Measurements from ENCODE around the gene SFSWAP.

SFSWAP gene

DNA sequence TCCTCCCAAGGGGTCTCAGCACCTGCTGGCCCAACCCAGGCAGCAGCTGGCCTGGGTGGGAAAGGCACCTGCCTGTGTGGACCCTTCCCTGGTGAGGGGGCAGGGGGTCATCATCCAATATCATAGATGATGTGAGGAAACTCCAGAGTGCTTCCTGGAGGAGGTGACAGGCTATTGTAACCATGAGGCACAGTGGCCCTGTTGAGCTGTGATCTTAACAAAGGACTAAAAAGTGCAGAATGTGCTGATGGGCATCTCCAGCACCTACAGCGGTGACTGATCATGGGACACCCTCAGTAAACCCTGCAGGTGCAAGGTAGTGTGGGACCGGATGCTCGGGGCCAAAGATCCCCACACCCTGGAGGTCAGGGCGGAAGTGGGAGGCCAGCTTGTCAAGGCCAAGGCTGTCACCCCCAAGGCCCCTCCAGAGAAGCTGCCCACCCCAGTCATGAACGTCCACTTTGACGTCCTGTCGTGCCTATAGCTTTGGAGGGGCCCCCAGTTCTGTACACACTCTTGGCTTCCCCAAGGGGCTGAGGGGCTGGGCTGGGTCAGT, 124.8 kb downstream of the SFSWAP start:
- no peak for DNase-seq (ENCODE audit: low read depth)

DNA sequence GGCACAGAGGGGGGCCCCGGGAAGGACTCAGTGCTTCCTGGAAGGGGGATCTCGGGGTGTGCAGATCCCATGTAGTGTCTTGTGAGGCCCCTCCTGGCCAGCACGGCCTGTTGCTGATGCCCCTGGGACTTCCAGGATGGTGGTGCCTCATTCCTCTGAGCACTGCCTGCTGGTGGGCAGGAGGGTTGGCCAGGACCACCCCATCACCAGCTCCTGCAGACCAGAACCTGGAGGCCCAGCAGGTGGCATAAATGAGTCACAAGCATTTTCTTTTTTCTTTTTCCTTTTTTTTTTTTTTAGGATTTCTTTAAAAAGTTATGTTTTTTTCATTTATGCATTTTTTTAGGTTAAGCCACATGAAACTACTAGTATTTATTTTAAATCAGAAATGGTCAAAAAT, 125.3 kb downstream of the SFSWAP start:
- no peak for DNase-seq (ENCODE audit: low read depth)

DNA sequence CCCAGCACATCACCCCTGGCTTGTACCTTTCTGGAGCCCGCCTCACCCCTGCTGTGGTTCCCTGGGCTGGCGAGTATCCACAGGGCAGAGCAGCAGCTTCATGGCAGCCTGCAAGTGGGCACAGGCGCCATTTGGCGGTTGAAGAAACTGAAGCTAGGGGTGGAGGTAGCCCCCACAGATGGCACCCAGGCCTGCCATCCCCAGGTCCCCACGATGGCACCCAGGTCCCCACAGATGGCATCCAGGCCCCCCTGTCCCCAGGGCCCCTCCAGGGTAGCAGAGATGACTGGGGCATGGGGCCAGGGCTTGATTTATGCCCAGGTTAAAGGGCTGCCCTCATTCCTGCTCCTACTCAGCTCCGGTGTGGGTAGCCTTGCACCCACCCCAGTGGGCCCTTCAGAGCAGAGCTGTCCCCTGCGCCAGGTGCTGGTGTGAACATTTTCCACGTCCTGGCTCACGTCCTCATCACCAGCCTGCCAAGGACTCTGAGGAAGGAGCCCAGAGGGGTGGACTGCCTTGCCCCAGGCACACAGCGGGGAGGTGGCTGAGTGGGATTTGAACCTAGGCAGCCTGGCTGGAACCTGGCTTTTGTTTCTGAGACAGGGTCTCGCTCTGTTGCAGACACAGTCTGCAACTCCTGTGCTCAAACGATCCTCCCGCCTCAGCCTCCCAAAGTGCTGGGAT, 126.0 kb downstream of the SFSWAP start:
- DNase-seq (ENCODE audit: low read depth), result no peak

DNA sequence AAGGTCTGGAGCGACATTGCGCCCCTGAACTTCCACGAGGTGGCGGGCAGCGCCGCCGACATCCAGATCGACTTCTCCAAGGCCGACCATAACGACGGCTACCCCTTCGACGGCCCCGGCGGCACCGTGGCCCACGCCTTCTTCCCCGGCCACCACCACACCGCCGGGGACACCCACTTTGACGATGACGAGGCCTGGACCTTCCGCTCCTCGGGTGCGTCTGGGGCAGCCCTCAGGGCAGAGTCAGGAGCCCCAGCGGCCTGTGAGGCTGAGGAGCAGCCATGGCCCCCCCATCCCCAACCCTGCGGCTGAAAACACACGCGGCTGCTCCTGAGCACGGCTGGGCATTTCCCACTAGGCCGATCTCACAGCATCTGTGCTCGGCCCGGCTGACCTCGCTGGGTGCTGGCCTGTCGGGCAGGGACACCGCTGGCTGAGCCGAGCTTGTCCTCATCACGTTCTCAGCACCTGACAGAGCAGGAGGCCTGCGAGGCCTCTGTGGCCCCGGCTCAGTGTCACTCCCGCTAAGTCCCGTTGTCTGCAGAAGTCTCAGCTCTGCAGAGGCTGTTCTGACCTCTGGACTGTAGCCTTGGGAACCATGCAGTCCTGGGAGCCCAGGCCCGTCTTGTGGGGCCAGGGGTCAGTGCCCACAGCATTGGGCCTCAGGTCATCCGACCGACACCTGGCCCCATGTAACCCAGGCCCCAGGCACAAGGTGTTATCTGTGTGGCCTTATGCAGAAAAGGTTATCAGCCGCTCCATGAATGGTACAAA, 129.9 kb downstream of the SFSWAP start:
- no peak for DNase-seq (ENCODE audit: low read depth)

DNA sequence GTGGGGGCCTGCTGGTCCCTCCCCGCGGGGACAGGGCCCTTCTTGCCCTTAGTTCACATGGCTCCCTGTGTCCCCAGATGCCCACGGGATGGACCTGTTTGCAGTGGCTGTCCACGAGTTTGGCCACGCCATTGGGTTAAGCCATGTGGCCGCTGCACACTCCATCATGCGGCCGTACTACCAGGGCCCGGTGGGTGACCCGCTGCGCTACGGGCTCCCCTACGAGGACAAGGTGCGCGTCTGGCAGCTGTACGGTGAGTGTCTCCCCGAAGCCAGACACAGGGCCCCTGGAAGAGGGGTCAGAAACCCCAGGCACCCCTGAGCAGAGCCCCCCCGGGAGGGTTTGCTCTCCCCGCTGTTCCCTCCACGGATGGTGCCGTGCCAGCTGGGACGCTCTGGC, 130.7 kb downstream of the SFSWAP start:
- DNase-seq (ENCODE audit: low read depth), result no peak

DNA sequence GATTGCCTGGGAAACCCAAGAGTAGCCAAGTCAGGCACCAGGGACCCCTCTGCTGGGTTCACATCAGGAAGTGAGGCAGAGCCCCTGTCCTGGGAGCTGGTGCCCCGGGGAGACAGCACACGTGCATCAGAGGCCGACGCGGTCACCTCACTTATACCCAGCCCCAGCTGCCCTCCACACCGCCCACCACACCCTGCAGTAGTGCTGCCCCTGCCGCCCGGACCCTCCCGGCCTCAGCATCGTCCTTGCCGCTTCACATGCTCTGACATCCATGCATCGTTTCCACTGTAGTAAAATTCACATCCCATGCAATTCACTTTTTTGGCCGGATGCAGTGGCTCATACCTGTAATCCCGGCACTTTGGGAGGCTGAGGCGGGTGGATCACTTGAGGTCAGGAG, 131.3 kb downstream of the SFSWAP start:
- DNase-seq (ENCODE audit: low read depth), result no peak

DNA sequence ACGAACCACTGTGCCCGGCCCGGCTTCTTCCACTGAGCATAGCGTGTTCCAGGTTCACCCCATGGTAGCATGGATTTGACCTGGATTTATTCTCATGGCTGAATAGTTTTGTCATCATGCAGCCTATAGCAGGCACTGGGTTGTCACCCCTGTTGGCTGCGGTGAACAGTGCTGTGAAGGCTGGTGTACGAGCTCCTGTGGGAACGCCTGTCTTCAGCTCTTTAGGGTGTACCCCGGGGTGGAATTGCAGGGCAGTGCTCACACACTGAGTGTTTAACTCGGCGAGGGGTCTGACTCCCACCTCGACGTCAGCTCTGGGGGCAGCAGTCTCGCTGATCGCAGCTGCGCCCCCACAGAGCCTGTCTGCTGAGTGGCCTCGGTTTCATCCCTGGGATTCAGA, 132.6 kb downstream of the SFSWAP start:
- no peak for DNase-seq (ENCODE audit: low read depth)

DNA sequence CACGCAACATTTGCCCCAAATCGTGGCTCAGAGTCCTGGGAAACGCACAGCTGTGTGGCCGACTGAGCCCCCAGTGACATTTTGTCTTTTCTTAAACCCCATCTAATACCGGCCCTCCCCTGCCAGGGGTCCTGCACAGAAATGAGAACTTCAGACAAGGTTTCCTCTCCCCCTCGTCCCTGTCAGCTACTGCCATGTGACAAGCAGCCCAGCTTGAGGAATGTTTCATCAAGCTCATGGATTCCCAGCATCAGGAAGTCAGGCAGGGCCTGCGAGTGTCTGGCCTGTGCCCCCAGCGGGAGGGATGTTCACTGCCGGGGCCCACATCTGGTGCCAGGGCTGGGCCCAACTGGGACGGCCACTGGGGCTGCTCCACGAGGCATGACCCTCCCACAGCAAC, 133.2 kb downstream of the SFSWAP start:
- DNase-seq (ENCODE audit: low read depth), result no peak

DNA sequence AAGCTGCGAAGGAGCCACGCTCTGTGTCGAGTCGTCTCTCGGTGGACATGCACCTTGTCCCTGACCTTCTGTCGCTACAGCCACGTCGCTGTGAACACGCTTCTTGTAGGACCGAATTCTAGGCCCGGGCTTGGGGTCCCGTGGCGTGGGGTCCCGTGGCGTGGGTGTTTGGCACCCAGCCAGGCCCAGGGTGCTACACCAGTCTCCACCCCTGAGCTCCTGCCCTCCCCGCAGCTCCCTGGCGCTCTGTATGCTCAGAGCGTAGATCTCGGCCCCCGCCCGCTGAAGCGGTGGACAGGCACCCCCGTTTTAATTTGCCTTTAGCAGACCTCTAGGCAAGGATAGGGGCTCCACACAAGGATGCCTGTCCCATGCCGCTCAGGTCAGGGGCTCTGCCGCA, 133.8 kb downstream of the SFSWAP start:
- DNase-seq (ENCODE audit: low read depth), result no peak

DNA sequence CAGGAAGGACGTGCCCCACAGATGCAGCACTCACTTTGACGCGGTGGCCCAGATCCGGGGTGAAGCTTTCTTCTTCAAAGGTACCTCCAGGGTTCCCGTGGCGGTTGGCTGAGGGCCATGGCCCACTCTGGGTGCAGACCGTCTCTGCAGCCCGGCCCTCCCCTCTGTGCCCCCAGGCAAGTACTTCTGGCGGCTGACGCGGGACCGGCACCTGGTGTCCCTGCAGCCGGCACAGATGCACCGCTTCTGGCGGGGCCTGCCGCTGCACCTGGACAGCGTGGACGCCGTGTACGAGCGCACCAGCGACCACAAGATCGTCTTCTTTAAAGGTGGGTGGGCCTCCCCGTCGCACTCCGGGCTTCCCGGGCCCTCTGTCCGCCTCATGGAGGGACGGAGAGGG, 134.2 kb downstream of the SFSWAP start:
- no peak for DNase-seq (ENCODE audit: low read depth)

DNA sequence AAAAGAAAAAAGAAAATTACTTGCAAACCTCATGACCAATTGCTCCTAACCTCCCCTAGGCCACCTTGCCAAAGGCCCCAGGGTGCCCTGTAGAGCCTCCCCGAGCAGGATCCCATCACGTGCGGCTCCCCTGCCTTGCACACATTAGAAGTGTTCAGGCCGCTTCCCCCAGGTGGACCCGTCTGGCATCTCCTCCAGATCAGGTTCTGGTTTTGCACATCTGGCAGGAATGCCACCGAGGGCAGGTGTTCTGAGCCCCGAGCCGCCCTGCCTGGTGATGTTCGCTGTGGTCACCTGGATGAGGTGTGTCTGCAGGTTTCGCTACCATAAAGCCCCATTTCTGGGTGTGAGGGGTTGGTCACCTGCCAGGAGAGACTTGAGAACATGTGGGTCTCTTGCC, 136.6 kb downstream of the SFSWAP start:
- no peak for DNase-seq (ENCODE audit: low read depth)

DNA sequence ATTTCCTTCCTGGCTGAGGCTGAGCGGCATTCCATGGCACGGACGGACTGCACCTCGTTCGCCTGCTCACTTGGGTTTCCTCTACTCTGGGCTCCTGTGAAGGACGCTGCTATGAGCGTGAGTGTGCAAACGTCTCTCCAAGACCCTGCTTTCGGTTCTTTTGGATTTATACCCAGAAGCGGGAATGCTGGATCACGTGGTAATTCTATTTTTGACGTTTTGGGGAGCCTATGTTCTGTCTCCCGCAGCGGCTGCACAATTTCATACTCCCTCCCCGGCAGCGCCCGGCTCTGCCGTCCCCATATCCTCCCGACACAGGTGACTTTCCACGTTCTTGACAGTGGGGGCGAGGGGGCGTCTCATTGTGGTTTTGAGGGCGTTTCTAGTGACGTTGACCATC, 137.9 kb downstream of the SFSWAP start:
- no peak for DNase-seq (ENCODE audit: low read depth)

All from activated T-cell treated with anti-CD3 and anti-CD28 coated beads for 1 hour (primary cell).